Ascending aorta (tissue), 2 donors: ENCODE results near the gene MRNIP. TPM values are rescaled to one million over a fixed set of nuclear protein-coding genes. Genes with fewer than 3 reads are reported as not detected.

Experiments
- DNase-seq, 2 donors: peaks; one replicate each; pipeline ENCODE4 v3.0.0-alpha.2; 2019; ENCODE audit warnings: low spot score in 2 of 2
- H3K27ac ChIP-seq, 2 donors: fragments of 200-600 bp; sonication (generic); one replicate each; pipeline ENCODE4 v1.5.1; 2016 to 2017; ENCODE audit warnings: mild to moderate bottlenecking in 1 of 2
- H3K27me3 ChIP-seq: fragments of 200-600 bp; sonication (generic); one replicate; pipeline ENCODE4 v1.5.1; 2017
- H3K36me3 ChIP-seq, 2 donors: fragments of 200-600 bp; sonication (generic); one replicate each; pipeline ENCODE4 v1.5.1; 2016
- H3K4me1 ChIP-seq, 2 donors: fragments of 200-600 bp; sonication (generic); one replicate each; pipeline ENCODE4 v1.5.1; 2016 to 2017; ENCODE audit warnings: mild to moderate bottlenecking in 1 of 2
- H3K4me3 ChIP-seq, 2 donors: fragments of 200-600 bp; sonication (generic); one replicate each; pipeline ENCODE4 v1.5.1; 2016 to 2017; ENCODE audit warnings: mild to moderate bottlenecking in 1 of 2
- H3K9me3 ChIP-seq, 2 donors: fragments of 200-600 bp; sonication (generic); one replicate each; pipeline ENCODE4 v1.5.1; 2016
- intact Hi-C: fragments of 100-400 bp; cut with DNase I; formaldehyde crosslinking; loops from one replicate; pipeline ENCODE4 v1.15.1; 2023
- total RNA-seq: library from RNA; depleted of rRNA; stranded (reverse); fragments of >200 nt; gene quantifications from one replicate; pipeline ENCODE4 v1.1.0, GENCODE V29; 2016
- TF ChIP-seq, protein P1 (sequence below), 3 experiments: fragments of 200-600 bp in 2 of 3; fragments of 450-650 bp in 1 of 3; sonication (generic) in 2 of 3; IDR thresholded peaks; one replicate each; pipeline ENCODE4 v1.5.1; 2016 to 2019; ENCODE audit warnings: antibody characterized with exemption in 3 of 3, mild to moderate bottlenecking in 1 of 3, moderate library complexity in 1 of 3

The MRNIP gene
- total RNA-seq, 1 donor from 2014 or later = 17.3 TPM

DNA sequence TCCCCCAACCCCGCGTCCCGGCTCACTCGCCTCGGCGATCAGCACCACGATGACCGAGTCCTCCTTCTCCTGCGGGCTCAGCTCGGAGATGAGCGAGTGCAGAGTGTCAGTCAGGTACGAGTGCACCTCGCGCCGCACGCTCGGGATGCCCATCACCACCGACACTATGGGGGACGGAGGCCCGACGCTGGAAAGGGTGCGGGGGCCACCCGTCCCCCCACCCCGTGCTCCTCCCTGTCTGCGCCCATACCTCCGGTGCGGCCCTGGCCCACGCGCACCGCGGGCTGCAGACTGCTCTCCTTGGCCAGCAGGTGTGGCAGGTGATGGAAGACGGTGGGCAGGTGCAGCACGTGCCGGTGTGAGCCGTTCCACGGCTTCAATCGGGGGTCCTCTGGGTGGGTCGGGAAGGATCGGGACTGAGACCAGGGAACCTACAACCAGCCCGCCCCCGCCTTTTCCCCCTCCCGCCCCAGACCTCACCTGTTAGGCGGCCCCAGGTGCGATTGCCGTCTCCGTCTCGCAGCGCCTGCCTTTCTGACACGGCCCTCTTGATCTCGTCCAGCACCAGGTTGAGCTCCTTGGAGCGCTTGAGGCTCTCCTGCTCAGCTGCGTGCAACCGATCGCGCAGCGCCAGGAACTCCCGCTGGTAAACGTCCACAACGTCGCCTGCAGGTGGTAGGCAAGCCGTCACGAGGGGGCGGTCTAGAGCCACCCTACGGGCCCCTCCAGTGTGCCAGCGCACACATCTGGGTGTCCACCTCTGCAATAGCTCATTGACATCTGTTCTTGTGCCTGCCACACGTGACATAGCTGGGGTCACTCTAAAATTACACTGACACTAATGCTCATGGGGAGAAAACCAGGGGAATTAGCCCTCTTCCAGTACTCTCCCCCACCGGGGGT lies 57.1 kb downstream of the MRNIP start:
- no peaks in the 10 kb centered on the region for H3K27me3 ChIP-seq
- intact Hi-C loops = no loop called here
- peaks cover 12 to 24% of the 10 kb centered on the region in 2 donors for H3K4me1 ChIP-seq
- TF ChIP-seq, protein P1, sequence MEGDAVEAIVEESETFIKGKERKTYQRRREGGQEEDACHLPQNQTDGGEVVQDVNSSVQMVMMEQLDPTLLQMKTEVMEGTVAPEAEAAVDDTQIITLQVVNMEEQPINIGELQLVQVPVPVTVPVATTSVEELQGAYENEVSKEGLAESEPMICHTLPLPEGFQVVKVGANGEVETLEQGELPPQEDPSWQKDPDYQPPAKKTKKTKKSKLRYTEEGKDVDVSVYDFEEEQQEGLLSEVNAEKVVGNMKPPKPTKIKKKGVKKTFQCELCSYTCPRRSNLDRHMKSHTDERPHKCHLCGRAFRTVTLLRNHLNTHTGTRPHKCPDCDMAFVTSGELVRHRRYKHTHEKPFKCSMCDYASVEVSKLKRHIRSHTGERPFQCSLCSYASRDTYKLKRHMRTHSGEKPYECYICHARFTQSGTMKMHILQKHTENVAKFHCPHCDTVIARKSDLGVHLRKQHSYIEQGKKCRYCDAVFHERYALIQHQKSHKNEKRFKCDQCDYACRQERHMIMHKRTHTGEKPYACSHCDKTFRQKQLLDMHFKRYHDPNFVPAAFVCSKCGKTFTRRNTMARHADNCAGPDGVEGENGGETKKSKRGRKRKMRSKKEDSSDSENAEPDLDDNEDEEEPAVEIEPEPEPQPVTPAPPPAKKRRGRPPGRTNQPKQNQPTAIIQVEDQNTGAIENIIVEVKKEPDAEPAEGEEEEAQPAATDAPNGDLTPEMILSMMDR (IDR thresholded peaks at IDR 0.05) = peak; percentile 60 to 68 (median 61)
- H3K9me3 ChIP-seq = no peaks in the 10 kb centered on the region
- H3K4me3 ChIP-seq = no peak overlapping the region
- peaks cover 34 to 43% of the 10 kb centered on the region in 2 donors for H3K36me3 ChIP-seq
- peak in 1 of 2 donors; percentile 68 for DNase-seq
- no peak overlapping the region for H3K27ac ChIP-seq

DNA sequence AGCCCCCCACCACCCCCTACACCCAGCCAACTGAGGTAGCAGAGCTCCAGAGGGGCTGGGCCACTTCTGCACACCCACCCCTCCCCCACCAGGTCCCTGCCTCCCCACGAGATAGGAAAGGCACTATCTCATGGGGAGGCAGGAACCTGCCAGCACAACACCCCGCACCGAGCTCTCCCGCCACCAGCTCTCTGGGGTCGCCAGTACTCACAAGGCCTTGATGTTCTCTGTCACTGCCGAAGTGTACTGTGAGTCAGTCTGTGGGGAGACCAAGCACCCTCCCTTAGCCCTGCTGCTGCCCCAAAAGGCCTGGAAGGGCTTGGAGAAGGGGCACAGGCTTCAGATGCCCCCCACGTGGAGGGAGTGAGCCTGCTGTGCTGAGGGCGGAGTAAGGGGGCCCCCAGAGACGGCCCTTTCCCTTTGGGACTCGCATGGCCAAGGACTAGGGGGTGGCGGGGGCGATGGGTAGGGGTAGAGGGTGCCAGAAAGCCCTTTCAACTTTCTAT lies 57.9 kb downstream of the MRNIP start:
- no peak overlapping the region for H3K4me3 ChIP-seq
- no peak for DNase-seq
- intact Hi-C loops = no loop called here
- TF ChIP-seq, protein P1 (IDR thresholded peaks at IDR 0.05) = no peak
- peaks cover 13 to 26% of the 10 kb centered on the region in 2 donors for H3K4me1 ChIP-seq
- no peaks in the 10 kb centered on the region for H3K27me3 ChIP-seq
- no peak overlapping the region for H3K27ac ChIP-seq
- H3K36me3 ChIP-seq = peaks cover 34 to 43% of the 10 kb centered on the region in 2 donors
- H3K9me3 ChIP-seq = no peaks in the 10 kb centered on the region

DNA sequence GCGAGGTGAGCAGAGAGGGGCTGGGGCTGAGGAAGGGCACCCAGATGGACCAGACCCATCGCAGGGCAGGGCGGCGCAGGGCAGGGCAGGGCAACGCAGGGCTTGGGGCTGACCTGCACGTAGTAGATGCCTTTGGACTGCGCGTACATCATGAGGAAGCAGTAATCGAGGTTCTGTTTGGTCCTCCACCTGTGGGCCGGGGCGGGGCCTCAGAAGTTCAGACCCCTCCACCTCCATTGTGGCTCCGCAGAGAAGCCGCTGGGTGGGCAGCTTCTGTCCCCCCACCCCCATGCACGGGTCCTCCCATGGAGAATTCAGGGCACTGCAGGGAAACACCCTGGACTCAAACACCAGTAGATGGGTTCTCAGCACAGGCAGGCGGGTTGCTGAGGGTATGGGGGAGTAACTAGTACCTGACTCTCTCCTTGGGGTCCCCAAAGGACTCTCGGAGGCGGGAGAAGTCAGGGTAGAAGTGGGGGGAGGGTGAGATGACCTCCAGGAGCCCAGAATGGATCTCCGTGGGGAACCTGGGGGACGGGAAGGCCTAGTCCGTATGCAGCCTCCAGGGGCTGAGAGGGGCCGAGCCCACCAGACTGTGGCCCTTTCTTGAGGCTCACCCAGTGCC lies 58.4 kb downstream of the MRNIP start:
- H3K27ac ChIP-seq = no peak overlapping the region
- TF ChIP-seq, protein P1 (IDR thresholded peaks at IDR 0.05) = no peak
- H3K27me3 ChIP-seq = no peaks in the 10 kb centered on the region
- no peaks in the 10 kb centered on the region for H3K9me3 ChIP-seq
- H3K4me1 ChIP-seq = peaks cover 16 to 24% of the 10 kb centered on the region in 2 donors
- no peak for DNase-seq
- intact Hi-C loops = no loop called here
- H3K4me3 ChIP-seq = no peak overlapping the region
- H3K36me3 ChIP-seq = peaks cover 34 to 43% of the 10 kb centered on the region in 2 donors

DNA sequence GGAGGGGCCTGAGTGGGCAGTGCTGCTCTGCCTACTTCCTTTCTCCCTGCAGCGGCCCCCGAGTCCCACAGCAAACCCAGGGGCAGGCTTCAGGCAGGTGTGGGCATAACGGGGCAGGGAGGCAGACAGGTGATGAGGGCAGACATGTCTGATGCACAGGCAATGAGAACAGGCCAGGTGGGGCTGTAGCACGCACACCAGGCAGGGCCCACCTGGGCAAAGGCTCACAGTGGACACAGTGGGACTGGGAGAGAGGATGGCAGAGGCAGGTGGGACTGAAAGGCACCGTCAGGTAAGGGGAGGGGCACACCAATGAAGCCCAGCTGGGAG lies 59.0 kb downstream of the MRNIP start:
- Histone ChIP-seq H3K27me3 (no peaks in the 10 kb centered on the region), H3K4me1 (peaks cover 12 to 24% of the 10 kb centered on the region in 2 donors), H3K27ac (no peak overlapping the region), H3K9me3 (no peaks in the 10 kb centered on the region), H3K36me3 (peaks cover 34 to 43% of the 10 kb centered on the region in 2 donors), H3K4me3 (no peak overlapping the region)
- TF ChIP-seq, protein P1 (IDR thresholded peaks at IDR 0.05) = no peak
- intact Hi-C loops = loop anchor here (5.0 kb wide), 1 partner anchor 122 kb away; no protein-coding TSS in a partner anchor
- DNase-seq = no peak

DNA sequence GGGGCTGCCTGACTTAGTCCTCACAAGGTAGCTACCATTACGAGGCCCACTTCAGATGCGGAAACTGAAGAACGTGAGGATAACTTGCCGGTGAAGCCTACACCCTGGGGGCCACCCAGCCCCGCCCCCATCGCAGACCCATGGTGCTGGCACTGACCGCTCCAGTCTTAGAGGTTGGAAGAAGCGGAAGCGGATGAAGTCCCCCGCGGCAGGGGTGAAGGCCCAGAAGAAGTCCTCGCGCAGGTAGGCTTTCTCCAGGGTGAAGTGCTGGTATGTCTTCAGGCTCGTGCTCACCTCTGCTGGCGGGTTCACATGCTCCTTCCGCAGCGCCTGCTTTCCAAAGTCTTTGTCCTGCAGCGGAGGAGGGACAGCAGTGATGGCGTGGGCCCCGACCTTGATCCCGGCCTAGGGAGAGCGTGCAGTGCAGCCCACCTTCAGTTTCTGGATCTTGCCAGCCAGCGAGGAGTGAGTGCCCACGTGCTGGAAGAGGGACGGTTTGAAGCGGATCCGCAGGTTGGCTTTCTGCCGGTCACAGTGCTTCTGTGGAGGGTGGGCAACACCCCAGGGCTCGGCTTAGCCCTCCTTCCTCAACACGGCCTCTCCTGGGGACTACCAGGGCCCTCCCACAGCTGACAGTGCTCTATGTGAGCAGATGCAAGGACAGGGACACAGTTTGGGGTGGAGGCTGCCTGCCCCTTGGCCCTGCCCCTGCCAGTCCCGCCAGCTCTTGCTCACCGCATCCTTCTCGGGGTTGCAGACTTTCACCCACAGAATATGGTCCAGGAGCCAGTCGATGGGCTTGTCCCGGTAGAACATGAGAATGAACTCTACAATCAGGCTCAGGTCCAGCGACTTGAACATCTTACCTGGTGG lies 59.6 kb downstream of the MRNIP start:
- Histone ChIP-seq H3K4me3 (no peak overlapping the region), H3K36me3 (peaks cover 34 to 43% of the 10 kb centered on the region in 2 donors), H3K27me3 (no peaks in the 10 kb centered on the region), H3K9me3 (no peaks in the 10 kb centered on the region), H3K4me1 (peaks cover 12 to 23% of the 10 kb centered on the region in 2 donors), H3K27ac (no peak overlapping the region)
- no peak for DNase-seq
- TF ChIP-seq, protein P1 (IDR thresholded peaks at IDR 0.05) = no peak
- intact Hi-C loops = loop anchor here (5.0 kb wide), 1 partner anchor 122 kb away; no protein-coding TSS in a partner anchor
